NCI-H1105 treated with DMSO at 0.1 percent for 48 hours (cell line): ENCODE results near the gene ARPC5.
A peak's percentile ranks its signal among the peaks of the same experiment; 100 is the strongest.
"Not testable (repeated sequence)": the region's sequence is repeated elsewhere in the genome, so short reads cannot be mapped to it uniquely, and the experiment has no call there.

Source experiments
- DNase-seq: peaks from one replicate; lab custom pipeline; 2025; lab: John Stamatoyannopoulos, UW

Gene ARPC5

DNA sequence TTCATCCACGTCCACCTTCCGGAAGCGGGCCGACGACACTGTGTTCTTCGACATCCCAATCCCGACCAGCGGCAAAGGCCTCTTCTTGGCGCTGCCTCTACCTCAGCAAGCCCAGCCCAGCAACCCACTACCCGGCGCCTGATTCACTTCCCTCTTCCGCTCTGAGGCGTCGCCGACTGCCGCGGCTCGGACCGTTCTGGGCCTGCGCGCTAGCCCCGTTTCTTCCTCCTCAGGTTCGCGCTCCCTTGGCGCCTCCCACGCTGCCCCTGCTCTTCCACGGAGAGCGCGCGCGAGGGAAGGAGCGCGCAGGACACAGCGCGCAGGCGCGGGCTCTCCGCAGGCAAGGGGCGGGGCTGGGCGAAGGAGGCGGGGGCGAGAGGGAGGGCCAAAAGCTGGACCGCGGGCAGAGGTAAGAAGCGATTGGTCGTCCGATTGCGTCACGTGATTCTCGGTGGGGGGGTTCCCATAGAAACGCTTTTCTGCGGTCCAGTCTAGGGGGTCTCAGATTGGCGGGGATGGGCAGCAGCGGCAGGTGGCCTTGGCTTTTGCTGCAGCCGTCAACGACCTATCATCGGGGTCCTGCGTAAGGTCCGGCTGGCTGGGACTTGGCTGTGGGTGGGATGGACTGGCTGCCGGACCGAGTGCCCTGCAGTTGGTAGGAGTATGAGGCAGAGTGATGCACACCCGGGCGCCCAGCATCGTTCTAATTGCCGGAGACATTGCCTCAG lies at the start of gene ARPC5:
Gene ARPC5 (minus strand): TSS at position 178 of the 728 bp plus-strand sequence. CDS start 124 bp downstream, at position 54.
- peak; percentile 97 for DNase-seq

DNA sequence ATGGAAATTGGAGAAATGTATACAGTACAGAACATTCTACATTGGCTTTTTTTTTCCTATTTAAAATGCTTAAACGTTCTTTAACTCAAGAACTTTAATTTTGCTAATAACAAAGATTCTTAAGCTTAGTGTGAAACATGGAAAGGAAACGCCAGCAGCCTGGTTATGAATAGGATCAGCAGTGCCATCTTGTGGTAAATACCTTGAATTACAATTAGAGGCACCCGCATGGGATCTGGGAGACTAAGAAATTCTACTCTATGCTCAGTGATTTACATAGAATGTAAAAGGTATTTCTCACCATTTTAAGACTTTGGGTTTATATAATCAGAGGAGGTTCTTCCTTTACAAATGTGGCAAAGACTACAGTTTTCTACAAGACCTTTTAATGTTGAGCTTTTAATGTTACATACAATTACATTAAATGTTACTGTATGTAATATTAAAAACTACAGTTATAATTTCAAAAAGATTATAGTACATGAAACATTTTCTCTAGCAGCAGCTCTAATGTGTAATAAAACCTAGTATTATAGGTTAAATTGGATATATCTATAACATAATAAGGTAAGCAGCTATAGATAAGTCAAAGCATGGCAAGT lies 49.6 kb upstream of the ARPC5 start:
- DNase-seq, result peak; percentile 37

DNA sequence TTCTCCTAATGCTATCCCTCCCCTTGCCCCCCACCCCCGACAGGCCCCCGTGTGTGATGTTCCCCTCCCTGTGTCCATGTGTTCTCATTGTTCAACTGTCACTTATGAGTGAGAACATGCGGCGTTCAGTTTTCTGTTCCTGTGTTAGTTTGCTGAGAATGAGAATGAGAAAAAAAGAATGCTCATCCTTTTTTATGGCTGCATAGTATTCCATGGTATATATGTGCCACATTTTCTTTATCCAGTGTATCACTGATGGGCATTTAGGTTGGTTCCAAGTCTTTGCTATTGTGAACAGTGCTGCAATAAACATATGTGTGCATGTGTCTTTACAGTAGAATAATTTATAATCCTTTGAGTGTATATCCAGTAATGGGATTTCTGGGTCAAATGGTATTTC lies 43.8 kb upstream of the ARPC5 start:
- not testable (repeated sequence) for DNase-seq

DNA sequence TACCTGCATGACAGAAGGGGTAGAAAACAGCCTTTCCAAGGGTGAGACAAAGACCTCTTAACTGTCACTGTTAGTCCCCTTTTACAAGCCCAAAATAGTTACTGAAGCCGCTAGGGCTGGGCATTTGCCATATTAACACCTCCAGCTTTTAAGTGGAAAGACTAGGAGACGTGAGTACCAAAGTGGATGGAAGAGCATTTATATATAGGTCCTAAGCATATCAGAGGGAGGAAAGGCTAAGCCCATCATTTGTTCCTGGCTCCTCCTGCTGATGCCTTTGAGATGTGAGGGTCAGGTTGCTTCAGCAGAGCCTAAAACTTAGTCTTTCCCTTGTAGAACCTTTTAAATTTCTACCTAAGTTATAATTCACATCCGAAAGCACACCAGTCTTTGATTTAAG lies 43.2 kb upstream of the ARPC5 start:
- DNase-seq, result no peak

DNA sequence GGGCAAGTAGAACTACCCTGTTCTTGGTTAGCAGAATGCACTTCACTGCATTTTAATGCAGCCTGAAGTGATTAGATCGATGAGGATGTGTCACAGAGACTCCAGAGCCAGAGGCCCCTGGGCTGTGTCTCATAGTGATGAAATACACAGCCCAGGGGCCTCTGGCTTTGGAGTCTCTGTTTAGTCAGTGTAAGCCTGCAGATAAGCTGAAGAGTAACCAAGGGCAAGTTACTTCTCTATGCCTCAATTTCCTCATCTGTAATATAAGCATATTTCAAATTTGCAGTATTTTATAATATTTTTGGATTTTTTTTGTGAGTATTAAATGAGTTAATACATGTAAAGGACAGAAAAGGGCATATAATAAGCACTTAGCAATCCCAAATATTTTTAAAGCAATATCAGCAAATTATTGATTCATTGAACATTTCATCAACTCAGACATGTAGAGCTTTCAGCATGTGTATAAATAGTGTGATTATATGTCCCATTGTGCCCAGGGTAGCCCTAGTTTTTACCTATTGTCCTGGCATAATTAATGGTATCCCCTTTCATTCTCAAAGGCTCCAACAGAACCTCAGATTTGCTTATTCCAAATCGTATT lies 41.1 kb upstream of the ARPC5 start:
- DNase-seq, result no peak

DNA sequence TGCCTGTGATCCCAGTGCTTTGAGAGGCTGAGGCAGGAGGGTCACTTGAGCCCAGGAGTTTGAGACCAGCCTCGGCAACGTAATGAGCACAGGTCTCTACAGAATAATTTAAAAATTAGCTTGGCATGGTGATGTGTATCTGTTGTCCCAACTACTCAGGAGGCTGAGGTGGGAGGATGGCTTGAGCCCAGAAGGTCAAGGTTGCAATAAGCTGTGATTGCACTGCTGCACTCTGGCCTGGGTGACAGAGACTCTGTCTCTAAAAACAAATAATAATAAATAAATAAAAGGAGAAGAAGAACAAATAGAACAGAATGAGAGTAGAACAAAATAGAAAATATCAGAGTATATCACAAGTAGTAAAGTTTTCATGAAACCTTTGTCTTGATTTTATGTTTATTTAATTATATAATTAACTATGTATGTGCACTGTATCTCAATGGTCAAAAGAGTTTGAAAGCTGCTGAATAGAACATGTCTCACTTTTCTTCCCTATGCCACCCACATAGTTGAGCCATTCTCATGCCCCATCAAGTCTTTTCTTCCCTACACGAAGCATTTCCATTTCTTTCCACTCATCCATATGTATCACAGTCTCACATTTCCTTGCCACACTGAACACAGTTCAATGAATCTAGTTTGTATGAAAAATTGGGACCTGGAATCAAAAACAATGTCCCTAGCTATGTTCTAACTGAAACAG lies 40.5 kb upstream of the ARPC5 start:
- DNase-seq, result no peak

DNA sequence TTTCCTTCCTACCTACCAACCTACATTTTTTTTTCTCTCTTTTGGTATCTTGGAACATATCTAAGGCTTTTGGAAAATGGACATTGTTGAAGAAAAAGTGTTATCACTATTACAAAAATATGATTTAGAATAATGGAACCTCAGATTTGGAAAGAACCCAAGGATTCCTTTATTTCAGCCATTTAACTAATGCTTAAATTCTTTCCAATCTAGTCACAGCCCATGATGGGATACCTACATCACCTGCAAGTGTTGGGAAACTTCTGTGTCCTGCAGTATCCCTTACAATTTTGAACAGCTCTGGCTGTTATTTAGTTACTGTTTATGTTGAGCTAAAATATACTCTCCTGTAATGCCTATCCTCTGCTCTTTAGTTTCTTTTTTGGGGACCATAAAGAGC lies 39.8 kb upstream of the ARPC5 start:
- no peak for DNase-seq

DNA sequence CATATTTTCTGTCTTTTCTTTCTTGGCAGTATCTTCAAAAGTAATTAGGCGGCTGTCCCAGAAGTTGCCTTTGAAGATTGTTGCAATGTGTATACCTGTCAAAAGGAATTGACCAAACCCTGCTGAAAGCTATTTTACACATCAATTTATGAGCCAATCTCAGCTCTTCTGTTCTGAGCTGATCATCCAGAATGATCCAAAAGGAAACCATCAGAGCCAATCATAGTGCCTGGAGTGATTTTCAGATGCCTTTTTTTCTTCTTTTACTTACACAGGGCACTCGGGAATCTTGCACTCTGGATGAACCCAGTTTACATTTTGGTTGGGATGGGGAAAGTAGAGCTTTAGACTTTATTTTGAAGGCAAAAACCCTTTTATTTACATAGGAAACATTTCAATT lies 39.3 kb upstream of the ARPC5 start:
- no peak for DNase-seq

DNA sequence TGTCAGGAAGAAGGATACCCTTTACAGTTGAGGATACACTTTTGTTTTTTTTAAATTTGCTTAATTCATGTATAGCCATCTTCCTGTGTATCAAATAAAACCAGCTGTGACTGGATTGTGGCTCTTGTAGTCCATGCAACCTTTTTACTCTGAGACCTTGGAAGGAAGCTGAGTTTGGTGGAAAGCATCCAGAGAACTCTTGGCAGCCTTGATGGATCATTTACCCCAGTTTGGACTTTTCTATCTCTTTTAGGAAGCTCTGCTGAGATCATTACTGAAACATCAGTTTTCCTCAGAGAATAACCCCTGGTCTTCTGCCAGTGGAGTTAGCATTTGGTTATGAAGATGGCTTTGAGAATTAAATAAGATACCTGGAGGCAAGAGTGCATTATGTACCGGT lies 38.8 kb upstream of the ARPC5 start:
- no peak for DNase-seq

DNA sequence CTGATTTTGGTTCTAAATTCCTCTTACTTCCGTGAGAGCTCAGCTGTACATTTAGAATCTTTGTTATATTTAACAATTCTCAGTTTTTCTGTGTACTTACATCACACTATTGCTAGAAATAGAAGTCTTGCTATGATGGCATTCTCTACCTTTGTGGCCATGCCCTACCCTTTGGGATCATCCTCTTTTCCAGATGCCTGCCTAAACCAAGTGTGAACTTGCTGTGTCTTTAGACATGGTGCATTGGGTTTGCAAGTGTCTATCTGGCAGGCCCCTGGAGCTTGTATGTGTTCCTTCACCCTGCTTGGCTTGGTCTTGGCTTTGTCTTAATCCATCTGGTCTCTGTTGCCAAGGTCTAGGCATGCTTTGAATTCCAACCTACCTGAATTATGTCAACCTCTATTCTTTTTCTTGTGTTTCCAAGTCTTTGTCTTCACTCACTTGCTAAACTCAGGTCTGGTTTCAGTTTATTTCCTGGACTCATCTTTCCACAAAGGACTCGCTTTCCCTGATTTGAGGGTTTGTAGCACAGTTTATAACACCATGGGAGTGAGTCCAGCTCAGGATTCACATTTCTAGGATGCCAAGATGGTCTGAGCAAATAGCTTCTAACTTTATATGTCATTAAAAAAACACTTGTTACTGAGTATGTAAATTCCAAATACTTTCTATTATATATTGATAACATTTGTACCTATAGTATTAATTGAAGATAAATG lies 38.2 kb upstream of the ARPC5 start:
- no peak for DNase-seq

DNA sequence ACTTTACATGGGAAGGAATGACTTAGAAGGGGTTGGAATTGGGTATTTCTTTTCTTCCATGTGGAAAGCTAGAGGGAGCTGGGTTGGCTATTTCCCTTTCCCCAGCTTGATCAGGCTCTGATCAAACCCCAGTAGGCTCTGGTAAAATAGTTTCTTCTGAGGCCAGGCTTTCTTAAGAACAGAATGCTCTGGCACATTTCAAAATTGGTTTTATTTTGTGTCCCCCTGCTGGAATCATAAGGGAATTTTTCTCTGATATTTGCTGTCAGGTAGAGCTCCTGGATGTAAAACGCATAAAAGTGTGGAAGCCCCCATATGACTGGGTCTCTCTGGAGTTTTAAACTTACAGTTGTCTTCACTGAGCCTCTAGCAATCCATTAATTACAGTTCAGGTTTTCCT lies 34.6 kb upstream of the ARPC5 start:
- no peak for DNase-seq

DNA sequence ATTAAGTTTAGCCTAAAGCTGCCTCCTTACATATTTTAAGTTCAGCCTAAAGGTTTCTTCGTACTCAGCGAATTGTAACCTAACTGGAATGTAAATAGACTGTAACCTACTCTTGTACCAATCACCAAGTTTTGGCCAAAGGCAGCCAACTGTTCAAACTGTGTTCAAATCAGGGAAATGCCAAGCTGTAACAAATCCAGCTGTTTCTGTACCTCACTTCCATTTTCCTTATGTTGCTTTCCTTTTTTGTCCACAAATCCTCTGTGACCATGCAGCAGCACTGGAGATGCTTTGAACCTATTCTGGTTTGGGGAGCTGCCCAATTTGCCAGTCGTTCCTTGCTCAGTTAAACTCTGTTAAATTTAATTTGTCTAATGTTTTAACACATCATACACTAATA lies 20.8 kb upstream of the ARPC5 start:
- no peak for DNase-seq

DNA sequence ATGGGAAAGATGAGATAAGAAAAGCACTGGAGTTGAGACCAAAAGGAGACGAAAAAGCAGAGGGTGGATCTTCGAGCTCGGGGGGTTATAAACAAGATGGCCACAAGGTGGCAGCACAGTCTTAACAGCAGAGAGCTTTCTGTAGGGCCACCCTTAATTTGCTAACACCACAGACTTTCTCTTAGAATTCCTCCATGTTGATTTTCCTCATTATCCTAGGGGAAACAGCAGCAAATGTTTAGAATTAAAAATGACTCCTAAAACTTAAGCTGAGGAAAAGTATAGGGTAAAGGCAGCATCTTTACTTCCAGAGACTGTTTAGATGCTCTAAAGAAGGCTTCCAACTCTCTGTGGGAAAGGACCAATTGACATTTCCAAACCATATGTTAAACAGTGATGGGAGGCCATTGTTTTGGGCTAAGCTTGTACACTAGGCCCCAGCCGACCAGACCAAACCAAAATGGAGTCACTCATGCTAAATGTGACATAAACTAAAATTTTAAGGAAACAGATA lies 20.0 kb upstream of the ARPC5 start:
- peak; percentile 76 for DNase-seq

DNA sequence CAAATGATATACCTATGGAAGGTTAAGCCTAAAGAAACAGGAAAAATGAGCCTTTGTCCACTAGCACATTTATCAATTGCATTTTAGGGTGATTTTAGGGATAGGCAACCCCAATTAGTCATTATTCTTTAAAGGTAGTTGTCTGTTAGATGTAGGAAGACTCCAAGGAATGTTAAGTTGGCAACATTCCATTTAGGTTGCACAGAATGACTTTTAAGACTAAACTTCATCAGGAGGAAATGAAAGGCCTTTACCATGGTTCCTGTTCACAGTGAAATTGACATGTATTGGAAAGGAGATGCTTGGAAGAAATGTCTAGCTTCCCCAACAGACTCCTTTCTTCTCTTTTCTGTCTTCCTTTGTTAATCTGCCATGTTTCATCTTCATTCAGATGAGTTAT lies 19.1 kb upstream of the ARPC5 start:
- DNase-seq, result no peak

DNA sequence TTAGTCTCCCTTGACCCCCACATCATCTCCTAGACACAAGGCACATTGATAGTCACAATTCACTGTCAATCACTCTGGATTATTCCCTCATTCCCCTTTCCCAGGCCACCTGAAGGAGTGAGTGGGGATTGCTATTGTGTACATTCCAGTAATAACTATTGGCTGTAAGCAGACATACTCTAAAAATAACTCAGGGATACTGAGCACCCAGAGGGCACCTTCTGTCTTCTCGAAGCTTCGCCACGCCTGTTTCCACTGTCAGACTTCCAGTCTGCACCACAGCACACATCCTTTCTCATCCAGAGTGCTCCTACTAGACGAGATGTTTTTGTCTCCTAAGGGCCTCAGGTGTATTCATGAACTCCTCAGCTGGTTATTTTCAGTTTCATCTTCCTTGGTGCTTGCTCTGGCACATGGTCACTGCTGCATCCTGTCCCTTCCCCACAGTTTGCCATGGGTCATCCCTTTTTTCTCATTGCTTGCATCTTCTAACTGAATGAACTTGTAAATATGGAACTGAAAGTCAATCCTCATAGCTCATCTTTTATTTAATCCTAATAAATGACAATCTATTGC lies 18.4 kb upstream of the ARPC5 start:
- DNase-seq, result no peak

DNA sequence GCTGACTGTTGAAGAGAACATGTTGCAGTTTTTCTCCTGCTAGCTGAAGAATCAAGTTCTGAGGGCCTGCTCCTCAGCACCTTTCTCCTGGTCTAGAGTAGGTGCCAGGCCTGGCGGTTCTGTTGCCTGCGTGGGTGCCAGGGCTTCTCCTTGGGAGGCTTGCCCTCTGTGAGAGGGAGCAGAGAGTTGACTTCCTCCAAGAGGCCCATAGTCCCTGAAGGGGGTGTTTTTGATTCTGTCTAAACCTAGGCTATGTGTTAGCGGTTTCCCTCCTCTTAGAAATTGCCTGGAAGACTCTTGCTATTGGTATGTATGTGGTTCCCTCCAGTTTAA lies 17.8 kb upstream of the ARPC5 start:
- DNase-seq, result no peak

DNA sequence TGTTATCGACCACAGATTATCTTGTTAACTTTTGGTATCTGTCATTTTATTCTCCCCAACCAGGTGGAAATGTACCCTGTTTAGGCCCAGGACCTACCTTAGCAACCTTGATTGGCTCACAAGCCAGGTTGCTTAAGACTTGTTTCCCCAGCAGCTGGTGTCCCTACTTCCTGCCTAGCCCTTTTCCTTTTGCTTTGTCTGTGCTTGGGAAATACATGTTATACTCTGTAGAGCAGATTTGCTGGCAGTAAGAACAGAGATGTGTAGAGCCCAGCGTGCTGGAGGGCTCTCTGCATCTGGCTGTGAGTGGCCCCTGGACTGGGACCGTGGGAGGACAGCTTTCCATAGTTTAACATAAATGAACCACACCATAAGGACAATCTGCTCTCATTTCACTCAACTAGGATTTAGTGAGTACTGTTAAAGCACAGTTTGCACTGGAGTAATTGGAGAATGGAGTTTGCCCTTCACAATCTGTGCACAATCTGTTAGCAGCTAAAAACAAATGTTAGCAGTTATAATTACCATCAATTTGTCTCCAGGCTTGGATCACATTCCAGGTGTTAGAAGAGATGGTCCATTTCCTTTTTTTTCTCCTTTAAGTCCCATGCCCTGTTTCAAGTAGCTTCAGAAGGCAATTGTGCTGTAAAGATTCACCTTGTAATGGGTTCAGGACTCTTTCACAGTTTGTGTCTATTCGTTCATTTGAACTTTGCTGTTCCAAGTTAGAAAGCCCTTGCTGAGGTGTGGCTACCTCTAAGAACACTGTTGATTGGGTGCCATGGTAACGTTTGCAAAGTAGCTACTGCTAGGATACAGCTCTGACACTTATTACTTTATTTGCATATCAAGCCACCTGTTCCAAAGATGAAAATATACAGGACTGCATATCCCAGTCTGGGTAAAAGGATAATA lies 17.2 kb upstream of the ARPC5 start, which contains the start of gene APOBEC4:
Gene APOBEC4 (minus strand): TSS at position 770 of the 915 bp plus-strand sequence. CDS start 4,535 bp downstream, outside the sequence.
- DNase-seq, result peak; percentile 12

DNA sequence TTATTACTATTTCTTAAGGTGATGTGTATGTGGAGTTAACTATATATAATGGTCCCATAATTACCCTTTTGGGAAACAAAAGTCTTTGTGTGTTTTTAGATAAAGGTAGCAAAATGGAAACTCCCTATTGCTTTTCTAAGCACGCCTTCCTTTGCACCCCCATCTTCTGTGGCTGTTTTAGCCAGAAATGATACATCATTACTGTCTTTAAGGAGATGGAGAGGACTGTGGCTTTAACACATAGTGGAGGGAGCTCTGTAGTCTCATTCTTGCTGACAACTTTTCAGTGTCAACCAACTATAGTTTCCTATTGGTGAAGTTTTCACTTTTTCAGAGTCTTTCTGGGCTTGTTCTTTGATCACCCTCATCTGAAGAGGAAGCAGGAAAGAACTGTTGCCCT lies 16.5 kb upstream of the ARPC5 start:
- DNase-seq, result no peak

DNA sequence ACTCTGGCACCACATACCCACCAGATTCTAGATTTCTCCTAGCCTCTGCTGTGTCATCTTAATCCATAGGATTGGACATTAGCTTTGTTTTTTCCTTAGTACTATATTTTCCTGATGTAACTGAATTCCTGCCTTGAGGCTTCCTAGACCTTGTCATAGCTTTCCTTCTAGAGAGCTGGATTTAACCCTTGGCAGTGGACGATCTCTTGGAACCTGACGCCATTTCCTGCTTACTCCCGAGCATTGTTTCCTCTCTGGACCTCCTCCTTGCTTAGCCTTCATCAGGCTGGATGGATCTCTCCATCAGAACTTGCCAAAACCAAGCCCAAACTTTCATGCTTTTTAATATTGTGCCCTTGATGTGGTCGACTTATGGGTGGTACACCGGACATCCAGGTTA lies 16.0 kb upstream of the ARPC5 start:
- no peak for DNase-seq

DNA sequence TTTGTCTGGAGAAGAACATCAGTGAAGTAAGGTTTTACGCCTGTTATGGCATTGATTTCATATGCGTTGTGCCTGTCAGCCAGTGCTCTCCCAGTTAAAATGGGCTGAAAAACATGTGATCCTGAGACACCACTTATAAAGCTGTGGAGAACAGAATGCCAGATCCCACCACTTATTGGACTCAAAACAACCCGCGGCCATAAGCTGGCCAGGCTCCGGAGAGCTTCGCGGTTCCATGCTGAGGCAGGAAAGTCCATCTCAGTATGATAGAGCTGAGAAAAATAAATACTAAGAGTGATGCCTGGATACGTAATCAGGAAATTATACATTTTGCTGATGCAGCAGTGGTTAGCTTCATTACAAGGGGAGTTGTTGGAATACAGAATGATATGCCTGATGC lies 12.5 kb upstream of the ARPC5 start:
- no peak for DNase-seq

DNA sequence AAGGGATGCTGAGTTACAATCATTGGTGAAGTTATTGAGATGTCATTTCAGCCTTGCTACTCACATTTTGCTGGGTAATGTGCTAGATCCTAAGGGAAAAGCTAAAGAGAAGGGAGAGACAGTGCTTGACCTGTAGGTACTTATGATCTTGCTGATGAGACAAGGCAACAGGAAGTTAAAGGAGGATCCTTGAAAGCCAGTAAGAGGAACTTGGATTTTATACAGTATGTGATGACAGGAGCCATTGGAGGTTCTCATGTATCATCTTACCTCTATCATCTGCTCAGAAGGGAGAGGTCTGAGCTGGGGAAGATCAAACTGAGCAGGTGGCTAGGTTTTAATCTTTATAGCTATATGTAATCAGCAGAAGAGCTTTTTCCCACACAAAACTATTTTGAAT lies 11.2 kb upstream of the ARPC5 start:
- no peak for DNase-seq
